DND-41 (cell line): ENCODE measurements around the gene MEGF11.

Experiments used
- EZH2 ChIP-seq: IDR thresholded peaks from 3 replicates; pipeline ENCODE4 v1.6.1; 2012; ENCODE audit warnings: borderline replicate concordance, low read depth, mild to moderate bottlenecking, moderate library complexity, low read length, inconsistent platforms; ENCODE audit not compliant: severe bottlenecking
- TF ChIP-seq, protein P1 (sequence below): IDR thresholded peaks from 2 replicates; pipeline ENCODE4 v1.5.1; 2012; ENCODE audit warnings: borderline replicate concordance, low read length, moderate library complexity, mild to moderate bottlenecking; ENCODE audit not compliant: poor library complexity, severe bottlenecking; ENCODE audit errors: extremely low read depth

- TF ChIP-seq, protein P1, sequence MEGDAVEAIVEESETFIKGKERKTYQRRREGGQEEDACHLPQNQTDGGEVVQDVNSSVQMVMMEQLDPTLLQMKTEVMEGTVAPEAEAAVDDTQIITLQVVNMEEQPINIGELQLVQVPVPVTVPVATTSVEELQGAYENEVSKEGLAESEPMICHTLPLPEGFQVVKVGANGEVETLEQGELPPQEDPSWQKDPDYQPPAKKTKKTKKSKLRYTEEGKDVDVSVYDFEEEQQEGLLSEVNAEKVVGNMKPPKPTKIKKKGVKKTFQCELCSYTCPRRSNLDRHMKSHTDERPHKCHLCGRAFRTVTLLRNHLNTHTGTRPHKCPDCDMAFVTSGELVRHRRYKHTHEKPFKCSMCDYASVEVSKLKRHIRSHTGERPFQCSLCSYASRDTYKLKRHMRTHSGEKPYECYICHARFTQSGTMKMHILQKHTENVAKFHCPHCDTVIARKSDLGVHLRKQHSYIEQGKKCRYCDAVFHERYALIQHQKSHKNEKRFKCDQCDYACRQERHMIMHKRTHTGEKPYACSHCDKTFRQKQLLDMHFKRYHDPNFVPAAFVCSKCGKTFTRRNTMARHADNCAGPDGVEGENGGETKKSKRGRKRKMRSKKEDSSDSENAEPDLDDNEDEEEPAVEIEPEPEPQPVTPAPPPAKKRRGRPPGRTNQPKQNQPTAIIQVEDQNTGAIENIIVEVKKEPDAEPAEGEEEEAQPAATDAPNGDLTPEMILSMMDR = no peak
- TF ChIP-seq EZH2 = no peak
Observed at GRCh38 chr15:66210684-66211083, 42.9 kb downstream of the MEGF11 start.
